ENCODE data around the gene BTBD3.

GRCh38 chr20:11882651-11883050 is 35.0 kb upstream of the BTBD3 start:
- no peak for TF ChIP-seq CTCF (IDR thresholded peaks at IDR 0.05)
- TF ChIP-seq POLR2A (IDR thresholded peaks at IDR 0.05) = no peak
- no peak for TF ChIP-seq EP300 (IDR thresholded peaks at IDR 0.05)
